WERI-Rb-1 (cell line): ENCODE data around the gene TMEM107.

Experiments used
- DNase-seq: peaks from one replicate; pipeline ENCODE4 v3.0.0-alpha.2; 2020
- H3K27ac ChIP-seq: fragments of 250-450 bp; sonication (Bioruptor Pico); 2 replicates; pipeline ENCODE4 v1.5.1; 2020; ENCODE audit warnings: mild to moderate bottlenecking, moderate library complexity
- H3K27me3 ChIP-seq: fragments of 250-450 bp; sonication (Bioruptor Pico); 2 replicates; pipeline ENCODE4 v1.5.1; 2021; ENCODE audit warnings: mild to moderate bottlenecking, low read depth, moderate library complexity; ENCODE audit not compliant: insufficient read depth, severe bottlenecking
- H3K36me3 ChIP-seq: fragments of 250-450 bp; sonication (Bioruptor Pico); 2 replicates; pipeline ENCODE4 v1.5.1; 2020; ENCODE audit warnings: mild to moderate bottlenecking, moderate library complexity
- H3K4me3 ChIP-seq: 2 replicates; pipeline ENCODE4 v1.5.1; 2011; ENCODE audit warnings: low read depth, mild to moderate bottlenecking, control low read depth, low read length
- H3K9me3 ChIP-seq: fragments of 250-450 bp; sonication (Bioruptor Pico); 2 replicates; pipeline ENCODE4 v1.5.1; 2021; ENCODE audit warnings: mild to moderate bottlenecking, moderate library complexity; ENCODE audit not compliant: severe bottlenecking
- TF ChIP-seq, protein P1 (sequence below): IDR thresholded peaks from 2 replicates; pipeline ENCODE4 v1.5.1; 2011; ENCODE audit warnings: low read depth, mild to moderate bottlenecking, control low read depth, inconsistent platforms, low read length

TMEM107 gene

DNA sequence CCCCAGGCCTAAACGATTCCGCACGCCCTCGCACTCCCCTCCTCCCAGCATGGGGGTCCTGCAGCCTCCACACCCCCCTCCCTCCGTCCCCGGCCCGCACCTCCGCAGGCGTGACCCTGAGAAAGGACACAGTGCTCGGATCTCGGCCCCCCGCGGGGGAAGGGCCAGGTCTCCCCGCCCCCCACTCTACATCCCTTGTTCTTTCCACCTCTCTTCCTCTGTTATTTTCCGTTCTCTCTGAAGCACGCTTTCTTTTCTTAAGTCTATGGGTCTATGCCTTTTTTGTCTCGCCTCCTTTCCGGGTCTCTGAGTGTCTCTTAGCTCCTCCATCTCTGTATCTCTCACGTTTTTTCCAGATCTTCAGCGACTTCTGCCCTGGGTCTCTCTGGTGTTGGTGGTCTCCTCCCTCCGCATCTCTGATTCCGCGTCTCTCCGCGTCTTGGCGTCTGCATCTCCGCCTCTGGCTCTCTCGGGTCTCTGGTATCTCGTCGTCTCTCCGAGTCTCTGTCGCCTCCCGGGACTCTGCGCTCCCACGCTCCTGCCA is 50.2 kb downstream of the TMEM107 start:
- Histone ChIP-seq H3K9me3 (no peaks in the 10 kb centered on the region), H3K36me3 (no peaks in the 10 kb centered on the region), H3K27ac (no peak overlapping the region), H3K4me3 (peak overlapping the region; percentile 56), H3K27me3 (peaks cover 27% of the 10 kb centered on the region)
- TF ChIP-seq, protein P1, sequence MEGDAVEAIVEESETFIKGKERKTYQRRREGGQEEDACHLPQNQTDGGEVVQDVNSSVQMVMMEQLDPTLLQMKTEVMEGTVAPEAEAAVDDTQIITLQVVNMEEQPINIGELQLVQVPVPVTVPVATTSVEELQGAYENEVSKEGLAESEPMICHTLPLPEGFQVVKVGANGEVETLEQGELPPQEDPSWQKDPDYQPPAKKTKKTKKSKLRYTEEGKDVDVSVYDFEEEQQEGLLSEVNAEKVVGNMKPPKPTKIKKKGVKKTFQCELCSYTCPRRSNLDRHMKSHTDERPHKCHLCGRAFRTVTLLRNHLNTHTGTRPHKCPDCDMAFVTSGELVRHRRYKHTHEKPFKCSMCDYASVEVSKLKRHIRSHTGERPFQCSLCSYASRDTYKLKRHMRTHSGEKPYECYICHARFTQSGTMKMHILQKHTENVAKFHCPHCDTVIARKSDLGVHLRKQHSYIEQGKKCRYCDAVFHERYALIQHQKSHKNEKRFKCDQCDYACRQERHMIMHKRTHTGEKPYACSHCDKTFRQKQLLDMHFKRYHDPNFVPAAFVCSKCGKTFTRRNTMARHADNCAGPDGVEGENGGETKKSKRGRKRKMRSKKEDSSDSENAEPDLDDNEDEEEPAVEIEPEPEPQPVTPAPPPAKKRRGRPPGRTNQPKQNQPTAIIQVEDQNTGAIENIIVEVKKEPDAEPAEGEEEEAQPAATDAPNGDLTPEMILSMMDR, result no peak
- DNase-seq, result no peak

DNA sequence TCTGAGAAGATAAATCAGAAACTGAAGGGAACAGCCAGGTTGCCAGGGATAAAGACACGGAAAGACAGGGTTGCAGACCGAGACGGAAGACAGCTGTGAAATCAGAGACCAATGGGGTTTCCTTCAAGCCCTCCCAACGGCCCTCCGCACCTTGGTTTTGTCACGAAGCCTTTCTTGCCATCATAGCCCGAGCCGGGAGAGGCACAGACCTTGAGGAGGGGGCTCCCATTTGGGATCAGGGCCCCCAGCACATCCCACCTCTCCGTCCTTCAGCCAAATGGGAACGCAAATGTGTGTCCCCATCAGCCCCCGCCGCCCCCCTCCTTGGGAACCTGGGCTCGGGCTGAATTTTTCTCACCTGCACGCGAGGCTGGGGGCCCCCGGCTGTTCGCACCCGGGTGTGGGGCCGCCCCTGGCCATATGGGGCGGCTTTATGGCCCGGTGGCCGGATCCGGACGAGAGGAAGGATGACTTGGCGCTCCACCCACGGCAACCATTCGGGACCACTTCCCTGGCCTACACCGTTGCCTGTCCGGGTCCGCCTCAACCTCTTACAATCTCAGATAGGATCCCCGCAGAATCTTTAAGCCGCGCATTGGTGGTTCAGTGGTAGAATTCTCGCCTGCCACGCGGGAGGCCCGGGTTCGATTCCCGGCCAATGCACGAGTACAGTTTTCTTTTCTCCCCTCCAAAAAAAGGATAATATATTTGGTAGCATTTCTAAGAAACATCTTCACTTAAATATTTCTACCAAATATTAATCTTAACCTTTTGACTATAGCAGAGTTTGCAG is 50.8 kb downstream of the TMEM107 start:
- TF ChIP-seq, protein P1, result no peak
- H3K27ac ChIP-seq, result no peak overlapping the region
- H3K27me3 ChIP-seq, result peaks cover 27% of the 10 kb centered on the region
- DNase-seq, result peak; percentile 80
- H3K36me3 ChIP-seq, result no peaks in the 10 kb centered on the region
- H3K9me3 ChIP-seq, result no peaks in the 10 kb centered on the region
- peak overlapping the region; percentile 56 for H3K4me3 ChIP-seq

DNA sequence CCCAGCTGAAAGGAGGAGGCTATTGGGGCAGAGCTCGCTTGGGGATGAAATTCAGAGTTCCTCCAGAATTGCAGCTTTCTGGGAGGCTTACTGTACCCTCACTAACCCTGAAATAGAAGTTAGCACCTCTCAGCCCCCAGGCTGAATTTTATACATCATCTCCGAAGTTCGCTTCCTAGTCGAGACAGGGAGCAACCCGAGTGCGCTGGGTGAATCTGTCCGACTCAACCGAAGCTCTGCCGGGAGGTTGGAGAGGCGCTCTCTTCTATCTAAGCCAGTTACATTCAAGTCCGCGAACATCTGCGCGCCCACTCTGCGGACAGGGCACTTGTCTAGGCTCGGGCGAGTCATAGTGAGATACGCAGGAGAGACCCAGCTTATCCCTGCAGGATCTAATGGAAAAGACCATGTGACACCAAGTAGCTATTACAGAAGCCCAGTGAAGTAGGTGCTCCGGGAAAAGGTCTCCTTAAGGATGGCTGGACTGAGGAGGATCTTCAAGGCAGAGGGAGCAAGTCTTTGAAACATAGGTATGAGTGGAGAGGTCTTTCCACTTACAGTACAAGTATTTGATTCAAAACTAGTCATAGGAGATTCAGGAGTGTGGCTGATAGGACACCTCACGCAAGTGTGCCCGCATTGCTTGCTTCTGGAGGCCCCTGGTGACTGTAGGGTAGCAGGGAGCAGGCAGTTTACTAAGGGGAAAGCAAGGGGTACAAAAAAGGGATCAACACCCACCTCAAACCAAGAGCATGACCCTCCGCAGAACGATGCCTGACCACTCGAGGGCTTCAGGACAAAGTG is 51.6 kb downstream of the TMEM107 start:
- no peak overlapping the region for H3K27ac ChIP-seq
- DNase-seq, result no peak
- H3K4me3 ChIP-seq, result peak overlapping the region; percentile 56
- TF ChIP-seq, protein P1, result no peak
- H3K36me3 ChIP-seq, result no peaks in the 10 kb centered on the region
- no peaks in the 10 kb centered on the region for H3K9me3 ChIP-seq
- H3K27me3 ChIP-seq, result peaks cover 27% of the 10 kb centered on the region

DNA sequence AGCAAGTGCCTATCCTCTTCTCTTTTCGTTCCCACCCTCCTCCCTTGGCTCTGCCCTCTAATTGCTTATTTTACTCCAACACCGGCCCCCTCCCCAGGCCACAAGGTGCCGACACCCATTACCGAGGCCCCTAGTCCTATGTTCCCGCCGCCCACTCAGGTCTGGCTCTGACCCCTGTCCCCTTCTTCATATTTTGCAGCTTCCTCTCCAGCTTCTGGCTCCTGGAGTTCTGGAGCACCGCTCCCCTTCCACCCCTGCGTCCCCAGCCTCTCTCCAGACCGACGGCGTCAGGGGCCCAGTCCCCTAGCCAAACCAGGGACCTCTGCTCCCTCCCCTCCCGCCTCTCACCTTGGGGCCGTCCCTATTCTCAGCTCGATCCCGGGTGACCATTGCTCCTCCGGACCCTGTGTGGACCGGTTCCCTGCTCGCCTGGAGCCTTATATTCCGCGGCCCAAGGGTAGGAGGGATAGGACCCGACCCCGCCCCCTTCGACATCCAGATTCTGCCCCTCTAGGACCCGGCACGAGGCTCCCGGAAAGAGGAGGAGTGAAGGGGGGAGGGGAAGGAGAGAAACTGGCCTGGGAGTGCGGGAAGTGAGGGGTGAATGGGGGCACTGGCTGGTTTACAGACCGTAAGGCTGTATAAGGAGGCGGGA is 52.4 kb downstream of the TMEM107 start, which contains the start of gene HES7:
Gene HES7 (minus strand): TSS at position 412 of the 655 bp plus-strand sequence. CDS start 22 bp downstream, at position 390.
- Histone ChIP-seq H3K36me3 (no peaks in the 10 kb centered on the region), H3K27me3 (peaks cover 27% of the 10 kb centered on the region), H3K4me3 (peak within 1 kb of the TSS; percentile 56), H3K27ac (no peak within 1 kb of the TSS), H3K9me3 (no peaks in the 10 kb centered on the region)
- peak; percentile 35 for DNase-seq
- TF ChIP-seq, protein P1, result no peak

DNA sequence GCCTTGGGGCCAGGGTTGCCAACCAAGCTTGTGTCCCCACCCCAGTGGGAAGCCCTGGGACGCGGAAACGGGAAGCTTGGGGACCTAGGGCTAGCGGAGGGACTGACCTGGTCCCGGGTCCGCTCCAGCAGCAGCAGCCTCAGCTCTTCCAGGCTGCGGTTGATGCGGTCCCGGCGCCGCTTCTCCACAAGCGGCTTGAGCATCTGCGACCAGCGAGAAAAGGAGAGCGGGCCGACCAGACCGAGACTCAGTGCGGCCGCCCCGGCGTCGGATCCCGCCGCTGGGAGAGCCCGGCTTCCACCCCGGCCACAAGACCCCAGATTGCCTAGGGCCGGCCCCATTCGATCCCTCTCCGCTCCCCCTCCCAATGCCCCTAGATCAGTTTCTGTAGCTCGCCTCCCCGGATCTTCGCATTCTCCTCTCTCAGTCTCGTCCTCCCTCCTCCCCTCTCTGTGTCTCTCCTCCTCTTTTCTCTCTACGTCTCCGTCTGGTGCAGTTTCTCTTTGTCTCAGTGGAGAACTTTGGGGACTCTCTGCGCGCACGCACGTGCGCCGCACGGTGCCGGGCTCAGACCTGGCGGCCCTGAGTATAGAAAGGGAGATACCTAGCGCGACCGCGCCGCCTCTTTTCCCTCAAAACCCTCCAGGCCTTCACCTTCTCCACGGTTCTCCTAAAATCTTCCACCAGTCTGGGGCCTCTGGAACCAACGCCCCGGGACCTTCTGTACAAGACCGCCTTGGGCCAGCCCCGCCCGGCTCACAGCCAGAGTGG is 53.1 kb downstream of the TMEM107 start:
- Histone ChIP-seq H3K9me3 (no peaks in the 10 kb centered on the region), H3K27me3 (peaks cover 27% of the 10 kb centered on the region), H3K27ac (no peak overlapping the region), H3K36me3 (no peaks in the 10 kb centered on the region), H3K4me3 (peak overlapping the region; percentile 56)
- DNase-seq, result no peak
- TF ChIP-seq, protein P1, result no peak
